Measurements from ENCODE around the gene STAG1.

GRCh38 chr3:136753326-136753939, 1.3 kb upstream of the STAG1 start:
- TF ChIP-seq CTCF (IDR thresholded peaks at IDR 0.05) (no peak), POLR2A (IDR thresholded peaks at IDR 0.05) (no peak)
